GM21390 (cell line): ENCODE data around the gene KLHL29.

ENCODE experiments used
- ATAC-seq: cut with Tn5 transposase; IDR thresholded peaks from one replicate; pipeline ENCODE4 v1.9.1; 2021; ENCODE audit not compliant: unreplicated experiment

The KLHL29 gene

GRCh38 chr2:23588508-23589201 is 203.7 kb downstream of the KLHL29 start:
- ATAC-seq, result no peak

DNA sequence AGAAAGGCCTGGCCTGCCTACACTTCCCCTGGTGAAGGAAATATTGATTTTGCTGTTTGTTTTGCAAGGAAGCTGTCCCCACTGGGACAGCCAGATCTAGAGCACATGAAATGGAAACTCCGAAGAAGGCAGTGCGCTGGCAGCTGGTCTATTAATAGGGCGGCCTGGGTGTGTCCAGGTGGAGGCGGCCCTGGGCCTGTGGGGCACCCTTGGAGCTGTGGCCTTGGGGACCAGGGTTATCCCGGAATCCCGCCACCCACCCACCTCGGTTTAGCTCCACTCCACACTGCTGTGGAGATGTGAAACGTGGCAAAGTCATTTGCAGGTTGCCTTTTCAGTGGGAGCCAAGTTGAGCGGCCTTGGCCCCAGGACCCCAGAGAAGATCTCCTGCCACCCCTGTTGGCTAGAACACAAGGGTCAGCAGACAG is 204.3 kb downstream of the KLHL29 start:
- no peak for ATAC-seq

DNA sequence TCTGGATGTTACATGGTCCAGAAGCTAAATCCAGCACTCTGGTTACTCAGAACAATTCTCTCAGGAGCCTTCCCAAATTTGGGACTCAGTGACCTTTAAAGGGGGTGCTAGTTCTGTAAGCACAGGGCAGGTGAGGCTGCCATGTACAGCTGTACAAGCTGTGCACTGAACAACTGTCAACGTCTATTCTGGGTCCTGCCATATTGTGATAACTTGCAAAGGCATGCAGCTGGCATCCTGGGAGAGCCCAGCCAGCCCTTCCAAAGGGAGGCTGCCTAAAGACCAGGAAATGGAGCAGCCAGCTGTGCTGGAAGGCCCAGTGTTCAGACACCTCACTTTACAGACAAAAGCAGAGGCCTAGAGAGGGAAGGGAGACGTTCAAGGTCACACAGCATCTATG is 204.8 kb downstream of the KLHL29 start:
- no peak for ATAC-seq

GRCh38 chr2:23590241-23590869 is 205.4 kb downstream of the KLHL29 start:
- ATAC-seq, result no peak

- no peak for ATAC-seq
Measured at GRCh38 chr2:23591111-23591510, 206.1 kb downstream of the KLHL29 start.

DNA sequence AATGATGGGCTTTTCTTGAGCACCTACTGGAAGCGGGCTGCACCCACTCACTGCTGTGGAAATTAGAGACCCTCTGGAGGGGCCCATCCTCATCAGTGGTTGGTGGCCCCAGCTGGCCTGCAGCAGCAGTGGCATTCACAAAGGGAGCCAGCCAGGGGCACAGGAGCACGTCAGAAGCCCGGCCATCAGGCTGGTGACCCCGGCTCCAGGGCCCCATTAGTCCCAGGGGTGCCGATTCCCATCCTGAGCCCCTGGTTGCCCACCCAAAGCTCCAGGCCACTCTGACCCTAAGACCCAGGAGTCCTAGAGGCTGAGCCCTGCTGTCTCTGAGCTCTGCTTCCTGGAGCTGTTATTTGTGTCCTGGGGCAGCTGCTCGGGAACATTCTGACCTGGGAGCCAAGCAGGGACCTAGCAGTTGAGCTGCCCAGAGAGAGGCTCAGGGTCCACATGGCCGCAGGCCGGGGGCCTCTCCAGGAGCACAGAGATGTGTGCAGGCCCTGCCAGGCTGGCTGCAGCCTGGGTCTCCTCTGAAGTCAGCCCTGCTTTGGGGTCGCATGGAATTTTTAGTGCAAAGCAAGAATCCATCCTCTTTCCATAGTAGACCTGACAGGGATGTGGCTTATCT is 207.2 kb downstream of the KLHL29 start:
- ATAC-seq, result no peak

DNA sequence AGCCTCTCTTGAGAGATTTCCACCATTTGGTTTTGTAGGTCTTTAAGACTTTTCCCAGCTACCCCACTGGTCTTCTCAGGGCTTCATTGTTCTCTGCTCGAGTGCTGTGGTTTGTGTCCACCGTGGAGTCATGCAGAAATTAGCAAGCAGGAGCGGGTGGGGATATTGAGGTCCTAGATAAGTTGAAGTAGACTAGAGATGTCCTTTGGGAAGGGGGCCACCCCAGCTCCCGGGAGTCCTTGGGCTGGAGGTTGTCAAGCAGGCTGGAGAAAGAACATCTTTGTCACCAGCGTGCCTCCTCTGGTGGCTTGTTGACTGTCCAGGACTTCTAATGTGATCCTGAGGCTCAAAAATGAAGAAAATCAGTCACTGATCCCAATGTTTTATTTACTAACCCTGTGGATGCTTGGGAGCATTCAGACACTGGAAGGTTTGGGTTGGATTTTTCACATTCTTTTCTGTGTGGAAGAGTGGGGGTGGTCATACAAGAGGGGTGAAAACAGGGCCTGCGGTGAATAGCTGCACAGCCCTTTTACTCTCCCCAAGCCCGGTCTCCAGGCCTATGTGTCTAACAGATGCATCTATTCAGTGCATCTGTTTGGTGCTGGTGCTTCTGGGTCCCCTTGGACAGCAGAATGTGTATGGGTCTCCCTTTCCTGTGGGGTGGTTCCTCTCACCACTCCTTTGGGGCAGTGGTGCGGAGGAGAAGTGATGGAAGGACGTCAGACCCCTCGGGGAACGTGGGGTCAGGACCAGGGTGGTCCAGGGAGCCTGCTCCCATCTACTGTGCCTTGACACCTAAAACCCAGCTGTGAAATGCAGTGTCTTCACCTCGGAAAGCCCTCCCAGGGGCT is 208.1 kb downstream of the KLHL29 start:
- no peak for ATAC-seq

DNA sequence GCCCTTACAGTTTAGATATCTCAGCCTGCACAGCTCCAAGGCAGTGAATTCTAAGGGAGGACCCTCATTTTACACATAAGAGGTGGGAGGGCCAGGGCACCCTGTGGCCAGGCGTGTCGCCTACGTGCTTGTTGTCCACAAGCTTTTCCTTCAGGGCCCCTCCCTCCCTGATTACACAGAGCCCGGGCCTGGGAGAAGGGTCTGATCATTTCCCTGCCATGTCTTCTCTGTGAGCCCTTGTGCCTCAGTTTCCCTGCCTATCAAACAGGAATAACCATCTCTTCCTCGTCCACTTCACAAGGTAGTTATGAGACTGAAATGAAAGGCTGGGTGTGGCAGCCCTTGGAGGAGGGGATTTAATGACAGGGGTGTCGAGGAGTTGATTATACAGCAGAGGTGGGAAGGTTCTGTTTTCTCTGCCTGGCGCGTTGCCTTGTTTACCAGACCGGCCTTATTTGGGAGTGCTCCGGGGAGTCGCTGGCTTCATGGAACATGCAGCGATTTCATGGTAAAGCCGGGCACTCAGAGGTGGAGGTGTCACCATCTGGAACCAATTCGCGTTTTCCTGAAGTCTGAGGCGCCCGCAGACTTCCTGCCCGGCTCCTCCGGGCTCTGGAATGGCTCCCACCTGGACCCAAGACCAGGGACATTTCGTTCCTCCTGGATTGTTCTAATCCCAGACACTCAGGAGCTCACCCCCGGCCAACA is 208.9 kb downstream of the KLHL29 start:
- ATAC-seq, result no peak

DNA sequence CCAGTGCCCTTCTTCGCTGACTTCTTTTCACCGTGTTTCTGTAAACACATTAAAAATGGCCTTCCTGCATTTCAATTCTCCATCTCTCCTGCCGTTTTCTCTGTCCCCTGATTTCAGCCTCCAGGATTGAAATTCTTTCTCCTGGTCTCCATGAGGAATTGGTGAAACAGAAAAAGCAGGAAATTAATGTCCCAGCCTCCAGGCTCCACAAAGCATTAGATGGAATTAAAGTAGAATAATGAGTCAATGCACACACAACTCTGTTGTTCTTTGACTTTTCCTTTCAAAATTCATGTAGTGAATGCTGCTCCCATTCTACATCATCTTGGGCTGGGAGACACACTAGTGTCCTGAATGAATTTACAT is 209.5 kb downstream of the KLHL29 start:
- ATAC-seq, result no peak

DNA sequence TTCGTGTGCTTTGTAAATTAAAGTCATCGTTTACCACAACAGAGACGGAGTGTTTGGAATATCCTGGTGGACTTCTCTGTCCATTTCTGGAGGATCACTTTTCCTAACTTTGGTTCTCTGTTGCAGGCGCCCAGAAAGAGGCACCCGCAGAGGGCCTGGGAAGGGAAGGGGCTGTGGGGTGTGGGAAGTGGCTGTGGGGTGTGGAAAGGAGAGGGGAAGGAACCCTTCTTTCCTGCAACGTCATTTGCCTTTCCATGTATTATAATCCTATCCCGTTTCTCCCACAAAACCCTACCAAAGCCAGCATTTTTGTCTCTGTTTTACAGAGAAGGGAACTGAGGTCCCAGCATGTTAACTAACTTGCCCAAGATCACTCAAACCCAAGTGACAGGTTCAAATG is 210.0 kb downstream of the KLHL29 start:
- ATAC-seq, result no peak

GRCh38 chr2:23595601-23596251 is 210.7 kb downstream of the KLHL29 start:
- no peak for ATAC-seq

DNA sequence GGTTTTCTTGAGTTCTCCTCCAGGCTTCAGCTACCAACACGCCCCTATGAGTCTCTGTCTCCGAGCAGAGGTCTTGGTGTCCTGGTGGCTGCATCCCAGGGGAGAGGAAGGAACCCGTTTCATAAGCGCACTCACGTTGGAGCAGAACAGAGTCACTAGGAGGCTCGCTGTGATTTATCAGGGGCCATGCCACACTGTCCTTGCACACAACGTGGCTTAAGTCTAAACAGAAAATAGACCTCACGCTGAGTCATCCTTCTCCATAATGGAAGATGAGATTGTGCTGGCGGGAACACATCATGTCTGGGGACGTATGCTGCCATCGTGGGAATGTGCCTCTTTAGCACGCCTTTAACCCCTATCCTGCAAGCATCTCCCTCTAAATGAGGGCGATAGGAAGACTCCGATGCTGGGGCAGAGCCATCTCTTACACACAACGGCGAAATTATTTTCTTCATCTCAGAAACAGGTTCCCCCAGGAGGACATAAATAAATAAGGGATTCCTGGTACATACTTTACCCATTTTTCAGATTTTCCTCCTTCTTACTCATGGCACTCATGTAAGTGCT is 211.4 kb downstream of the KLHL29 start:
- ATAC-seq, result no peak

DNA sequence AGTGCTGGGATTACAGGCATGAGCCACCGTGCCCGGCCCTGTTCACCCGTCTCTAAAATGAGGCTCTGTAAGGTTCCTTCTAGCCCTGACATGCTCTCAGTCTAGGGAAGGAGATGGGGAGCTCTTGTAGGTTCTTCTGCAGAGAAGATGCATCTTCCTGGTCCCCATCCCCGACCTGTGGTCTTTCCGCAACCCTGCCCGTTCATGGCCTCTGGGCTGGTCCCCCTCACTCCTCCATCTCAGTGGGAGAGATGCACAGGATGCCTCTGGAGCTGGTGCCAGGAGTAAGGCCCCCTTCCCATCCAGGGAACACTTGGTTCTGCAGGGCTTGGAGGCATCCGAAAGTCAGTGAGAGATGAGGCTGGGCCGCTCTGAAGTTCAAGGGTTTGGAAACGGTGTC is 212.7 kb downstream of the KLHL29 start:
- ATAC-seq, result no peak

GRCh38 chr2:23599006-23599405 is 214.0 kb downstream of the KLHL29 start:
- ATAC-seq, result no peak

- no peak for ATAC-seq
Measured at GRCh38 chr2:23599667-23600066, 214.7 kb downstream of the KLHL29 start.

DNA sequence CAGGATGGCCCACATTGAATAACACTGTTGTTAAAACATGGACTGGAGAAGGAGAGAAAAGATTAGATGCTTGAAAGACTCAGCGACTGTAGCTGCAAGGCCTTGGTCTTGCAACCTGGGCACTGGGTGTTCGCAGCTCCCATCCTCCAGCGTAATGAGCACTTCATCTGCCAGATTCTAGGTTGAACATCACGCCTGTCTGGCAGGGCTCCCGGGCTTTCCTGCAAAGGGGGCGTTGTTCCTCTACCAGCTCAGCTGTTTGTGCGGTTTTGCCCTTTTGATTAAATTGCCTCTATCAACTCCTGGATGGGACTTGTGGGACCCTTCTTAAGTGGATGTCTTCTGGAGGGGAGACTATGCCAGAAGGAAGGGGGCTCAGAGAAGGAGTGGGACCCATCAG is 215.4 kb downstream of the KLHL29 start:
- no peak for ATAC-seq

DNA sequence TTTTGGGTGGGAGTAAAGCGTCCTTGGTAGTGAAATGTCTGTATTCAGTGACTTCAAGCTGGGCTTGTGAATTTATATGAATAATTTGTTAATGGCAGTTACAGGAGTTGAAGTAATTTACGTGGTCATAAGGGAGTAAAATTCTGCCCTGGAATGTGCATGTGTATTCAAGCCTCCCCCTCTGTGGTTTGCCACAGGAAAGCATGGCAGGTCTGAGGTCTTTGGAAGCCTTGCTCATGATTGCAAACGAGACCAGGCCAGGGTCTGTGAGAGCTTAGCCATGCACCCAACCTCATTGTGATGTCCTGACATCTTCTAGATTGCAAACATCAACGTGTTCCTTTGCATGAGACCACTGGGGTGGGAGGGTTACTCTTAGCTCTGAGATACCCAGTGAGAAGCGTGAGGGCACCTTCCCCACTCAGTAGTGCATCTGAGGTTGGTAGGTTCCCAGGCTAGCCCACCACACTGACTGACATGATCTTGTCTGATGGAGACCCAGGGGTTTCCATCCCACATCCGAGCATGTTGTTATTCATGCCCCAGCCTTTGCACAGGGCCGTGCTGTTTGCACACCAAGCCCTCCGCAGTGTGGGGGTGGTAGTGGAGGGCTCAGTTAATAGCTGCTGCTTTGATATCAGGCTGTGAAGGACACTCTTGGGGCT is 216.5 kb downstream of the KLHL29 start:
- ATAC-seq, result no peak

- no peak for ATAC-seq
Measured at GRCh38 chr2:23602116-23602515, 217.1 kb downstream of the KLHL29 start.

DNA sequence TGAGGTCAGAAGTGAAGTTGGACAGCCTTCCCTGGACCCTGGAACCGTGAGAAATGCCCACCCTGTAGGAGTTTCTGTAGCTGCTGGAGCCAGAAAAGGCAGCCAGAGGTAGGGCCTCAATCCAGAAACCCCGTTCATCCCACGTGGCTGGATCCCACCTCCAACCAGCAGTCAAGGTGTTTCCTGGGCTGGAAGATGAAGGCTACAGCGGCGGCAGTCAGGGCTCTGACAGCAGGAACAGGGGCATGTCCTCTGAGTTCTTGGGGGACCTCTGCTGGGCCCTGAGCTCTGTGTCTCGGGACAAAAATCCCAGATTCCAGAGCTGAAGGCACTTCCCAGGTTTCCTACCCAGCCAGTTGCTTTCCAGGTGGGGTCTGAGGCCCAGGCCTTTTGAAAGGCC is 218.2 kb downstream of the KLHL29 start:
- no peak for ATAC-seq

DNA sequence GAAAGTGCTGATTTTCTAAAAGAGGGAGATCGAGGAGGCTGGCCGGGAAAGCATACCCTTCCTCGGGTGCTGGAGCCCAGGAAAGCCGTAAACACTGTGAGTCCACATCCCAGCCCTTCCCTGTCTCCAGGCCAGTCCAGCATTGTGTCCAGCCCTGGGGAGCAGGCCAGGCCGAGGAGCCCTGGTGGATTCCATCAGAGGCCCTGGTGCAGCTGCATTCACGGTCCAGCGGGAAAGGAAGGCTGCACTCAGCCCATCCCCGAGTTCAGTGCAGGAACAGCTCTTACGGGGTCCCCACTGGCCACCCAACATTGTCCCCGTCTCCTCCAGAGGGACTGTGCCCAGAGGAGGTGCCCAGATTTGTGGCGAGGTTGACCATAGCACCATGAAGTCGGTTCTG is 218.6 kb downstream of the KLHL29 start:
- ATAC-seq, result no peak
